ENCODE data around the gene MRPS27. TPM values are rescaled to one million over a fixed set of nuclear protein-coding genes. Genes with fewer than 3 reads are reported as not detected.

The MRPS27 gene
- total and polyA plus RNA-seq, 9 donors: 33.4 to 108 (median 57.9) TPM

- 53 to 57% (median 56%) methylated on average over 3 of the region's 3 CpGs for WGBS, 3 donors
- intact Hi-C loops (cut with DNase I): no loop called here
- Histone ChIP-seq H3K36me3 (no peaks in the 10 kb centered on the region), H3K27me3 (no peaks in the 10 kb centered on the region), H3K4me1 (ENCODE audit: insufficient read depth) (peaks cover 2% of the 10 kb centered on the region), H3K4me3 (no peak overlapping the region), H3K27ac (no peak overlapping the region), H3K9me3 (no peaks in the 10 kb centered on the region)
- no peak for DNase-seq
- TF ChIP-seq CTCF (IDR thresholded peaks at IDR 0.05): no peak
- no peak for TF ChIP-seq EP300 (IDR thresholded peaks at IDR 0.05)
- TF ChIP-seq POLR2A (IDR thresholded peaks at IDR 0.05): no peak
Measured at GRCh38 chr5:72224946-72225463, 95.0 kb downstream of the MRPS27 start.

- no peaks in the 10 kb centered on the region for H3K36me3 ChIP-seq
- H3K9me3 ChIP-seq: no peaks in the 10 kb centered on the region
- WGBS, 3 donors: 95 to 97% (median 96%) methylated on average over 4 of the region's 4 CpGs
- intact Hi-C loops (cut with DNase I): no loop called here
- H3K4me1 ChIP-seq (ENCODE audit: insufficient read depth): peaks cover 2% of the 10 kb centered on the region
- no peak for TF ChIP-seq CTCF (IDR thresholded peaks at IDR 0.05)
- TF ChIP-seq EP300 (IDR thresholded peaks at IDR 0.05): no peak
- no peak for TF ChIP-seq POLR2A (IDR thresholded peaks at IDR 0.05)
- H3K27ac ChIP-seq: no peak overlapping the region
- no peaks in the 10 kb centered on the region for H3K27me3 ChIP-seq
- H3K4me3 ChIP-seq: no peak overlapping the region
- DNase-seq: no peak
Measured at GRCh38 chr5:72223371-72223770, 96.7 kb downstream of the MRPS27 start.

GRCh38 chr5:72222521-72222920 is 97.5 kb downstream of the MRPS27 start:
- intact Hi-C loops (cut with DNase I): no loop called here
- DNase-seq: no peak
- H3K27me3 ChIP-seq: no peaks in the 10 kb centered on the region
- WGBS, 3 donors: 93 to 98% (median 96%) methylated on average over 1 of the region's 1 CpG
- no peak overlapping the region for H3K27ac ChIP-seq
- H3K36me3 ChIP-seq: no peaks in the 10 kb centered on the region
- no peaks in the 10 kb centered on the region for H3K9me3 ChIP-seq
- H3K4me3 ChIP-seq: no peak overlapping the region
- H3K4me1 ChIP-seq (ENCODE audit: insufficient read depth): peaks cover 2% of the 10 kb centered on the region
- TF ChIP-seq EP300 (IDR thresholded peaks at IDR 0.05): no peak
- no peak for TF ChIP-seq POLR2A (IDR thresholded peaks at IDR 0.05)
- TF ChIP-seq CTCF (IDR thresholded peaks at IDR 0.05): no peak

GRCh38 chr5:72221541-72221940 is 98.5 kb downstream of the MRPS27 start:
- Histone ChIP-seq H3K27me3 (no peaks in the 10 kb centered on the region), H3K4me1 (ENCODE audit: insufficient read depth) (peaks cover 2% of the 10 kb centered on the region), H3K36me3 (no peaks in the 10 kb centered on the region), H3K9me3 (no peaks in the 10 kb centered on the region), H3K4me3 (no peak overlapping the region), H3K27ac (no peak overlapping the region)
- TF ChIP-seq POLR2A (IDR thresholded peaks at IDR 0.05) (no peak), CTCF (IDR thresholded peaks at IDR 0.05) (no peak), EP300 (IDR thresholded peaks at IDR 0.05) (no peak)
- intact Hi-C loops (cut with DNase I): no loop called here
- 75 to 91% (median 76%) methylated on average over 4 of the region's 4 CpGs for WGBS, 3 donors
- DNase-seq: no peak
